Endothelial cell of umbilical vein (primary cell): Measurements from ENCODE around the gene WFDC13. TPM values are rescaled to one million over a fixed set of nuclear protein-coding genes. Genes with fewer than 3 reads are reported as not detected.

Source experiments
- BruUV-seq: library from RNA; stranded (reverse); fragments of 400-500 nt; replicated peaks from 2 replicates; lab custom pipeline; 2021; lab: Mats Ljungman, UMichigan
- CTCF ChIA-PET: fragments of 300-600, 350-600 bp; sonication (Branson Sonifier 250); formaldehyde crosslinking; loops from one replicate; lab custom pipeline; 2021; ENCODE audit warnings: antibody characterized with exemption, inconsistent platforms; lab: Charles Lee
- POLR2A ChIA-PET: fragments of 300-600, 350-600 bp; sonication (Branson Sonifier 250); formaldehyde crosslinking; loops from one replicate; lab custom pipeline; 2021; ENCODE audit warnings: antibody characterized with exemption, inconsistent platforms; lab: Charles Lee
- DNase-seq: peaks from one replicate; pipeline ENCODE4 v3.0.0-alpha.2; 2011; ENCODE audit warnings: low read depth, low spot score
- FAIRE-seq: peaks from 2 replicates; lab custom pipeline; 2011; peaks lifted over from hg19 to GRCh38; lab: Jason Lieb, UNC
- H2AFZ ChIP-seq: 2 replicates; pipeline ENCODE4 v1.6.0; 2012; ENCODE audit warnings: low read depth, low read length, control low read depth, inconsistent platforms
- H3K27ac ChIP-seq: 2 replicates; pipeline ENCODE4 v1.5.1; 2011; ENCODE audit warnings: low read depth, mild to moderate bottlenecking, control low read depth, low read length, moderate library complexity; ENCODE audit not compliant: insufficient read depth
- H3K27me3 ChIP-seq, 2 experiments: 2 replicates each; pipeline versions ENCODE4 v1.6.0 to v1.6.1; 2011; ENCODE audit warnings: low read length in 2 of 2, mixed read lengths in 1 of 2; ENCODE audit not compliant: control insufficient read depth in 2 of 2, insufficient read depth in 2 of 2
- H3K36me3 ChIP-seq, 2 experiments: 2 replicates in 1 of 2; 3 replicates in 1 of 2; pipeline ENCODE4 v1.5.1; 2011; ENCODE audit warnings: low read length in 2 of 2, mild to moderate bottlenecking in 1 of 2, moderate library complexity in 1 of 2; ENCODE audit not compliant: control insufficient read depth in 2 of 2, insufficient read depth in 2 of 2; ENCODE audit errors: extremely low read depth in 1 of 2
- H3K4me1 ChIP-seq: 3 replicates; pipeline ENCODE4 v1.5.1; 2011; ENCODE audit warnings: mild to moderate bottlenecking, low read length; ENCODE audit not compliant: control insufficient read depth, insufficient read depth; ENCODE audit errors: extremely low read depth
- H3K4me2 ChIP-seq: 2 replicates; pipeline ENCODE4 v1.6.1; 2011; ENCODE audit warnings: low read length, control low read depth, mixed read lengths; ENCODE audit not compliant: insufficient read depth
- H3K4me3 ChIP-seq, 3 experiments: fragments of 200-600 bp in 1 of 3; sonication (generic), shearing (Covaris generic) in 1 of 3; replicated peaks in 1 of 3; 2 replicates each; pipeline ENCODE4 v1.5.1; 2011 to 2016; ENCODE audit warnings: control low read depth in 3 of 3, low read length in 3 of 3, mild to moderate bottlenecking in 2 of 3, inconsistent platforms in 1 of 3, low read depth in 1 of 3, moderate library complexity in 1 of 3; ENCODE audit not compliant: insufficient read depth in 1 of 3
- H3K79me2 ChIP-seq: 2 replicates; pipeline ENCODE4 v1.6.0; 2012; ENCODE audit warnings: low read length, inconsistent platforms; ENCODE audit not compliant: control insufficient read depth, insufficient read depth
- H3K9ac ChIP-seq: replicated peaks from 2 replicates; pipeline ENCODE3; 2011; ENCODE audit warnings: low read length, control low read depth; ENCODE audit not compliant: insufficient read depth; ENCODE audit errors: extremely low read depth
- H3K9me1 ChIP-seq: replicated peaks from 3 replicates; pipeline ENCODE4 v1.6.0; 2011; ENCODE audit warnings: mild to moderate bottlenecking, low read length; ENCODE audit not compliant: control insufficient read depth, insufficient read depth; ENCODE audit errors: extremely low read depth
- H3K9me3 ChIP-seq: replicated peaks from 2 replicates; pipeline ENCODE4 v1.5.1; 2012; ENCODE audit warnings: low read length, inconsistent platforms; ENCODE audit not compliant: control insufficient read depth, insufficient read depth
- H4K20me1 ChIP-seq: replicated peaks from 2 replicates; pipeline ENCODE3; 2011; ENCODE audit warnings: mild to moderate bottlenecking, low read length; ENCODE audit not compliant: control insufficient read depth, insufficient read depth; ENCODE audit errors: extremely low read depth
- EZH2 ChIP-seq: IDR thresholded peaks from 2 replicates; pipeline ENCODE4 v1.6.1; 2012; ENCODE audit warnings: borderline replicate concordance, low read depth, mild to moderate bottlenecking, moderate library complexity, low read length, inconsistent platforms; ENCODE audit not compliant: severe bottlenecking
- FOS ChIP-seq: IDR thresholded peaks from 2 replicates; pipeline ENCODE4 v1.6.1; 2011; ENCODE audit warnings: mild to moderate bottlenecking, low read length, moderate library complexity, borderline replicate concordance; ENCODE audit not compliant: insufficient read depth
- GATA2 ChIP-seq: IDR thresholded peaks from 2 replicates; pipeline ENCODE4 v1.7.0; 2011; ENCODE audit warnings: low read depth, mild to moderate bottlenecking, moderate library complexity, mixed read lengths, low read length; ENCODE audit not compliant: insufficient read length, insufficient read depth
- JUN ChIP-seq: IDR thresholded peaks from 2 replicates; pipeline ENCODE4 v1.6.1; 2011; ENCODE audit warnings: borderline replicate concordance, low read depth; ENCODE audit not compliant: insufficient read length, insufficient read depth
- MYC ChIP-seq: IDR thresholded peaks from one replicate; pipeline ENCODE4 v1.6.1; 2011; ENCODE audit warnings: mild to moderate bottlenecking, low read depth, low read length
- POLR2A ChIP-seq: IDR thresholded peaks from 2 replicates; pipeline ENCODE4 v1.6.1; 2012; ENCODE audit warnings: low read depth, mild to moderate bottlenecking, control low read depth, low read length
- POLR2AphosphoS5 ChIP-seq: IDR thresholded peaks from 2 replicates; pipeline ENCODE4 v1.6.1; 2012; ENCODE audit warnings: low read depth, mild to moderate bottlenecking, control low read depth, low read length, moderate library complexity; ENCODE audit not compliant: insufficient read depth
- dilution Hi-C: fragments of 300-500 bp; cut with MboI; formaldehyde crosslinking; loops from one replicate; pipeline ENCODE4 v1.15.0; 2019; ENCODE audit warnings: low sequenced_read_pairs; ENCODE audit not compliant: extremely low pct_ligation_motif_present
- intact Hi-C: fragments of 100-400 bp; cut with micrococcal nuclease; formaldehyde crosslinking; loops from one replicate; pipeline ENCODE4 v1.10.0; 2022
- polyA plus RNA-seq, 4 experiments: library from polyadenylated mRNA; depleted of rRNA in 3 of 4; stranded (reverse) in 3 of 4; unstranded in 1 of 4; fragments of >200 nt; gene quantifications; 2 replicates each; pipeline versions ENCODE4 v1.2.1 to v1.2.3, GENCODE V29; 2011 to 2012; ENCODE audit warnings: missing spikeins in 1 of 4
- total RNA-seq: library from RNA; stranded (reverse); gene quantifications from 2 replicates; pipeline ENCODE4 v1.2.3, GENCODE V29; 2021
- TF ChIP-seq, protein P1 (sequence below), 2 donors: IDR thresholded peaks; 1 replicate in 1 of 2; 2 replicates in 1 of 2; pipeline ENCODE4 v1.5.1; 2011; ENCODE audit warnings: low read length in 2 of 2, mild to moderate bottlenecking in 2 of 2, moderate library complexity in 2 of 2, control low read depth in 1 of 2, inconsistent platforms in 1 of 2, low read depth in 1 of 2; ENCODE audit not compliant: insufficient read depth in 1 of 2; ENCODE audit errors: extremely low read depth in 1 of 2

Gene WFDC13
- total and polyA plus RNA-seq, 2 donors (not counting 3 experiments of a cell fraction or from before 2014, with no cell fraction given): not detected

DNA sequence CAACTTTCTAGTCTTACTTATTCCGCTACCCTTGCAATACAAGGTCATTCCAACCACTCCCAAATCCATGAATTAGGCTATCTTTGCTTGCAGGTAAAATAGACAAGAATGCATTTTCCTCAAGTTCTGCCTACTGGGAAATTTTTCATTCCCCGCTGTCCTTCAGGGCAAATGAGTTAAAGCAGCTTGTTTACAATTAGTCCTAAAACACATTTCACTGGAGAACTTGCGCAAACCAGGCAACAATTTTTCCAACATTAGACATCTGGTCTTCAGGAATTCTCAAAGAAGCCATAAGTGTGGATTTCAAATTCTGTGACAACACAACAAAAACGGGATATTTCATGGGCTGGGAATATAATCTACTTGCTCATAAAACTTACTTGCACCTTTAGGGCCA, 40.8 kb downstream of the WFDC13 start:
- intact Hi-C loops: no loop called here
- no peak for FAIRE-seq
- H4K20me1 ChIP-seq: no peaks in the 10 kb centered on the region
- no peaks in the 10 kb centered on the region for H3K79me2 ChIP-seq
- H3K36me3 ChIP-seq: no peaks in the 10 kb centered on the region
- ChIA-PET CTCF (no interaction called here), POLR2A (no interaction called here)
- dilution Hi-C loops: no loop called here
- no TSS peak for BruUV-seq
- H3K4me1 ChIP-seq: no peaks in the 10 kb centered on the region
- no peak overlapping the region for H2AFZ ChIP-seq
- TF ChIP-seq MYC (no peak), POLR2A (no peak), GATA2 (no peak), JUN (no peak), POLR2AphosphoS5 (no peak), FOS (no peak), EZH2 (no peak)
- TF ChIP-seq, protein P1, sequence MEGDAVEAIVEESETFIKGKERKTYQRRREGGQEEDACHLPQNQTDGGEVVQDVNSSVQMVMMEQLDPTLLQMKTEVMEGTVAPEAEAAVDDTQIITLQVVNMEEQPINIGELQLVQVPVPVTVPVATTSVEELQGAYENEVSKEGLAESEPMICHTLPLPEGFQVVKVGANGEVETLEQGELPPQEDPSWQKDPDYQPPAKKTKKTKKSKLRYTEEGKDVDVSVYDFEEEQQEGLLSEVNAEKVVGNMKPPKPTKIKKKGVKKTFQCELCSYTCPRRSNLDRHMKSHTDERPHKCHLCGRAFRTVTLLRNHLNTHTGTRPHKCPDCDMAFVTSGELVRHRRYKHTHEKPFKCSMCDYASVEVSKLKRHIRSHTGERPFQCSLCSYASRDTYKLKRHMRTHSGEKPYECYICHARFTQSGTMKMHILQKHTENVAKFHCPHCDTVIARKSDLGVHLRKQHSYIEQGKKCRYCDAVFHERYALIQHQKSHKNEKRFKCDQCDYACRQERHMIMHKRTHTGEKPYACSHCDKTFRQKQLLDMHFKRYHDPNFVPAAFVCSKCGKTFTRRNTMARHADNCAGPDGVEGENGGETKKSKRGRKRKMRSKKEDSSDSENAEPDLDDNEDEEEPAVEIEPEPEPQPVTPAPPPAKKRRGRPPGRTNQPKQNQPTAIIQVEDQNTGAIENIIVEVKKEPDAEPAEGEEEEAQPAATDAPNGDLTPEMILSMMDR (IDR thresholded peaks at IDR 0.05; ENCODE audit: extremely low read depth in 1 of 2, insufficient read depth in 1 of 2, low read depth in 1 of 2, low read length in 2 of 2): no peak
- H3K9me1 ChIP-seq: no peaks in the 10 kb centered on the region
- H3K9me3 ChIP-seq: no peaks in the 10 kb centered on the region
- no peak for DNase-seq
- H3K27ac ChIP-seq: no peak overlapping the region
- H3K9ac ChIP-seq: no peak overlapping the region
- H3K4me3 ChIP-seq: no peak overlapping the region
- no peaks in the 10 kb centered on the region for H3K27me3 ChIP-seq
- H3K4me2 ChIP-seq: no peak overlapping the region
